Measurements from ENCODE around the gene CASP1. TPM values are rescaled to one million over a fixed set of nuclear protein-coding genes. Genes with fewer than 3 reads are reported as not detected.

The CASP1 gene
- total and polyA plus RNA-seq, 10 of the 15 experiments (the other 5 are each of a cell fraction or from before 2014, with no cell fraction given), result 9.0 to 39.7 (median 17.6) TPM

DNA sequence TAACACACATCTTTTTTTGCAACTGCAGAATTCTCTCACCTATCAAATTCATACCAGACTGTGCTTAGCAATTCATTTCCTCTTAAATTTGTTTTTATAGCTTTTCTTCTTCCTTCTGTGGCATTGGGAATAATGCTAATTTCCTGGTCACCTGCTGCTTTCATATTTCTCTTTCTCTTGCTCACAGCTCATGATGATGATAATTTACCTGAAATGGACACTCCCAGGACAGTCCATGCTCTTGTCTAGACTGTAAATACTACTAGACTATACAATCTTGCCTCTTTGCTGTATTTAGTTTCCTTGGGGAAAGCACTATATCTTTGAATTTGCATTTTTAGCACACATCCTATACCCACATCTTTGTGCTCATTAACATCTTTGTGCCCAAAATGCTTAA is 27.5 kb downstream of the CASP1 start:
- Histone ChIP-seq H4K20me1 (ENCODE audit: control insufficient read depth, insufficient read depth) (no peaks in the 10 kb centered on the region), H3K27ac (ENCODE audit: control insufficient read depth, insufficient read depth) (no peak overlapping the region), H3K4me1 (ENCODE audit: control insufficient read depth, insufficient read depth, low read length) (no peaks in the 10 kb centered on the region), H3K4me2 (ENCODE audit: control insufficient read depth, insufficient read depth) (no peak overlapping the region), H3K9me3 (replicated peaks; ENCODE audit: control insufficient read depth, insufficient read depth, low read length) (no peaks in the 10 kb centered on the region), H2AFZ (ENCODE audit: control insufficient read depth, low read depth, low read length) (no peak overlapping the region), H3K36me3 (ENCODE audit: control insufficient read depth in 2 of 2, insufficient read depth in 2 of 2, low read length in 1 of 2) (no peaks in the 10 kb centered on the region), H3K4me3 (no peak overlapping the region), H3K79me2 (ENCODE audit: control insufficient read depth, insufficient read depth, low read length) (no peaks in the 10 kb centered on the region), H3K27me3 (replicated peaks in 1 of 2; ENCODE audit: control insufficient read depth in 2 of 2, insufficient read depth in 2 of 2, low read length in 1 of 2) (no peaks in the 10 kb centered on the region), H3K9ac (ENCODE audit: control insufficient read depth, insufficient read depth, low read length) (no peak overlapping the region)
- in situ Hi-C loops (cut with MboI) (loop anchor here (10.0 kb wide), 1 partner anchor 393 kb away; no protein-coding TSS in a partner anchor), intact Hi-C loops (cut with micrococcal nuclease; ENCODE audit: unreplicated experiment) (no loop called here)
- ChIA-PET SMC1A (ENCODE audit: uncharacterized antibody, unreplicated experiment) (interaction anchor here (0.7 kb wide), 1 partner anchor 855 kb away, joined by 3 read pairs; no protein-coding TSS in a partner anchor), CTCF (interaction anchor here (1.5 kb wide), 1 partner anchor 60 kb away, joined by 4 read pairs; no protein-coding TSS in a partner anchor), POLR2A (no interaction called here), RAD21 (ENCODE audit: unreplicated experiment) (no interaction called here)
- BruUV-seq (replicated peaks), result no TSS peak
- no peak for ATAC-seq
- DNase-seq (ENCODE audit: low read depth, low spot score), result no peak
- FAIRE-seq, result no peak
- TF ChIP-seq, protein P1, sequence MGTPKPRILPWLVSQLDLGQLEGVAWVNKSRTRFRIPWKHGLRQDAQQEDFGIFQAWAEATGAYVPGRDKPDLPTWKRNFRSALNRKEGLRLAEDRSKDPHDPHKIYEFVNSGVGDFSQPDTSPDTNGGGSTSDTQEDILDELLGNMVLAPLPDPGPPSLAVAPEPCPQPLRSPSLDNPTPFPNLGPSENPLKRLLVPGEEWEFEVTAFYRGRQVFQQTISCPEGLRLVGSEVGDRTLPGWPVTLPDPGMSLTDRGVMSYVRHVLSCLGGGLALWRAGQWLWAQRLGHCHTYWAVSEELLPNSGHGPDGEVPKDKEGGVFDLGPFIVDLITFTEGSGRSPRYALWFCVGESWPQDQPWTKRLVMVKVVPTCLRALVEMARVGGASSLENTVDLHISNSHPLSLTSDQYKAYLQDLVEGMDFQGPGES (IDR thresholded peaks at IDR 0.05), result no peak
- TF ChIP-seq TBL1XR1 (IDR thresholded peaks at IDR 0.05; ENCODE audit: low read depth, low read length) (no peak), EP300 (IDR thresholded peaks at IDR 0.05; ENCODE audit: borderline replicate concordance in 1 of 2, control insufficient read depth in 1 of 2, low read depth in 2 of 2, low read length in 2 of 2) (no peak), MXI1 (IDR thresholded peaks at IDR 0.05; ENCODE audit: low read depth, low read length) (no peak)
- TF ChIP-seq, protein P2, sequence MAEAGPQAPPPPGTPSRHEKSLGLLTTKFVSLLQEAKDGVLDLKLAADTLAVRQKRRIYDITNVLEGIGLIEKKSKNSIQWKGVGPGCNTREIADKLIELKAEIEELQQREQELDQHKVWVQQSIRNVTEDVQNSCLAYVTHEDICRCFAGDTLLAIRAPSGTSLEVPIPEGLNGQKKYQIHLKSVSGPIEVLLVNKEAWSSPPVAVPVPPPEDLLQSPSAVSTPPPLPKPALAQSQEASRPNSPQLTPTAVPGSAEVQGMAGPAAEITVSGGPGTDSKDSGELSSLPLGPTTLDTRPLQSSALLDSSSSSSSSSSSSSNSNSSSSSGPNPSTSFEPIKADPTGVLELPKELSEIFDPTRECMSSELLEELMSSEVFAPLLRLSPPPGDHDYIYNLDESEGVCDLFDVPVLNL (IDR thresholded peaks at IDR 0.05; ENCODE audit: low read depth, low read length), result no peak
